Uterus (tissue), 2 donors: ENCODE data around the gene REV3L.

Source experiments
- POLR2A ChIP-seq, 2 donors: fragments of 450-650 bp; IDR thresholded peaks; one replicate each; pipeline ENCODE4 v1.6.1; 2016; ENCODE audit warnings: antibody characterized with exemption in 2 of 2, mild to moderate bottlenecking in 1 of 2, moderate library complexity in 1 of 2
- TF ChIP-seq, protein P1 (sequence below), 4 experiments: fragments of 200-600 bp in 2 of 4; fragments of 450-650 bp in 2 of 4; sonication (generic) in 2 of 4; IDR thresholded peaks; one replicate each; pipeline ENCODE4 v1.5.1; 2016 to 2019; ENCODE audit warnings: antibody characterized with exemption in 4 of 4, mild to moderate bottlenecking in 2 of 4, moderate library complexity in 1 of 4

DNA sequence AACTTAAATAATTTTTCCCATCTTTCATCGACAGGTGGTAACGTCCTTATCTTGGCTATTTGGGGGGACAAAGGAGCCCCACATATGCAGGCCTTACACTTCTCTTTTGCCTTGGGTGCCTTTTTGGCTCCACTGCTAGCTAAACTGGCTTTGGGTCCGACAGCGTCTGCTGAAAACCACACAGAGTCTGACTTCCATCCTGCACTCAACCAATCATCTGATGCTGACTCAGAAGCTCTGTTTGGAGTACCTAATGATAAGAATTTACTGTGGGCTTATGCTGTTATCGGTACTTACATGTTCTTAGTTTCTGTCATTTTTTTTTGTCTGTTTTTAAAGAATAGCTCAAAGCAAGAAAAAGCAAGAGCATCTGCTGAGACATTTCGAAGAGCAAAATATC, 217.2 kb downstream of the REV3L start:
- TF ChIP-seq, protein P1, sequence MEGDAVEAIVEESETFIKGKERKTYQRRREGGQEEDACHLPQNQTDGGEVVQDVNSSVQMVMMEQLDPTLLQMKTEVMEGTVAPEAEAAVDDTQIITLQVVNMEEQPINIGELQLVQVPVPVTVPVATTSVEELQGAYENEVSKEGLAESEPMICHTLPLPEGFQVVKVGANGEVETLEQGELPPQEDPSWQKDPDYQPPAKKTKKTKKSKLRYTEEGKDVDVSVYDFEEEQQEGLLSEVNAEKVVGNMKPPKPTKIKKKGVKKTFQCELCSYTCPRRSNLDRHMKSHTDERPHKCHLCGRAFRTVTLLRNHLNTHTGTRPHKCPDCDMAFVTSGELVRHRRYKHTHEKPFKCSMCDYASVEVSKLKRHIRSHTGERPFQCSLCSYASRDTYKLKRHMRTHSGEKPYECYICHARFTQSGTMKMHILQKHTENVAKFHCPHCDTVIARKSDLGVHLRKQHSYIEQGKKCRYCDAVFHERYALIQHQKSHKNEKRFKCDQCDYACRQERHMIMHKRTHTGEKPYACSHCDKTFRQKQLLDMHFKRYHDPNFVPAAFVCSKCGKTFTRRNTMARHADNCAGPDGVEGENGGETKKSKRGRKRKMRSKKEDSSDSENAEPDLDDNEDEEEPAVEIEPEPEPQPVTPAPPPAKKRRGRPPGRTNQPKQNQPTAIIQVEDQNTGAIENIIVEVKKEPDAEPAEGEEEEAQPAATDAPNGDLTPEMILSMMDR (IDR thresholded peaks at IDR 0.05): no peak
- no peak for TF ChIP-seq POLR2A (IDR thresholded peaks at IDR 0.05)
